Suprapubic skin (tissue), 3 donors: ENCODE results near the gene STAU1.

ENCODE experiments used
- CTCF ChIP-seq, 2 donors: fragments of 200-600 bp in 1 of 2; fragments of 450-650 bp in 1 of 2; sonication (generic) in 1 of 2; IDR thresholded peaks; one replicate each; pipeline ENCODE4 v1.5.1; 2016 to 2019; ENCODE audit warnings: antibody characterized with exemption in 2 of 2, mild to moderate bottlenecking in 1 of 2, moderate library complexity in 1 of 2
- EP300 ChIP-seq: sonication (generic); formaldehyde crosslinking; IDR thresholded peaks from one replicate; pipeline ENCODE4 v1.6.1; 2017; ENCODE audit warnings: antibody characterized with exemption

GRCh38 chr20:49096203-49096730 lies 91.9 kb downstream of the STAU1 start:
- no peak for TF ChIP-seq EP300
- TF ChIP-seq CTCF (IDR thresholded peaks at IDR 0.05) = no peak
